ENCODE results near the gene TSHZ2. TPM values are rescaled to one million over a fixed set of nuclear protein-coding genes. Genes with fewer than 3 reads are reported as not detected.
A peak's percentile ranks its signal among the peaks of the same experiment; 100 is the strongest.

The TSHZ2 gene
- total RNA-seq, 6 experiments from 2014 or later, result 14.2 to 28.1 (median 21.0) TPM

DNA sequence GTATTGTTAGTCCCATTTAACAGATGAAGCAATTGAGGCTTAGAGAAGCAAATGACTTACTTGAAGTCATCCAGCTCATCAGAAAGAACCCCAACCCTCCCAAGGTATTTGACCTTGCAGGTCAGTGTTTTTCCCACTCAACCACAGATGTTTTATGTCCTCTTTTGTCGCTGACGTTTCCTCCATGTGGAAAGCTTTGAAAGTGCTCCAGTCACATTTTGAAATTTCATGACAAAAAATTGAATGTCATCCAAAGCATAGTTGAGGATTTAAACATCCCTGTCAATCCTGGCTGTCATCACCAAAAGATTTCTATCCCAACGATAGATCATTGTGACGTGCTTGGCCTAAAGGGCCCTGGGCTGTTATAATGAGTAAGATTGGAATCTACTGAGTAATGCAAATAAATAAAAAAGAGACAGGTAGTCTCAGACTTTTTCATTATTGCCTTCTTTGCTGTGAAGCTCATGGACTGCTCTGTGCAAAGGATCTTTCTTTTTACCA lies 102.7 kb downstream of the TSHZ2 start:
- Histone ChIP-seq H3K4me3 (no peak overlapping the region), H3K4me1 (peaks cover 0 to 41% (median 15%) of the 10 kb centered on the region in 4 donors), H3K27ac (no peak overlapping the region), H3K36me3 (no peaks in the 10 kb centered on the region), H3K9me3 (no peaks in the 10 kb centered on the region), H3K27me3 (no peaks in the 10 kb centered on the region)
- intact Hi-C loops (cut with DNase I), result no loop called here
- DNase-seq (no peak), ATAC-seq (no peak)
- TF ChIP-seq, protein P1, sequence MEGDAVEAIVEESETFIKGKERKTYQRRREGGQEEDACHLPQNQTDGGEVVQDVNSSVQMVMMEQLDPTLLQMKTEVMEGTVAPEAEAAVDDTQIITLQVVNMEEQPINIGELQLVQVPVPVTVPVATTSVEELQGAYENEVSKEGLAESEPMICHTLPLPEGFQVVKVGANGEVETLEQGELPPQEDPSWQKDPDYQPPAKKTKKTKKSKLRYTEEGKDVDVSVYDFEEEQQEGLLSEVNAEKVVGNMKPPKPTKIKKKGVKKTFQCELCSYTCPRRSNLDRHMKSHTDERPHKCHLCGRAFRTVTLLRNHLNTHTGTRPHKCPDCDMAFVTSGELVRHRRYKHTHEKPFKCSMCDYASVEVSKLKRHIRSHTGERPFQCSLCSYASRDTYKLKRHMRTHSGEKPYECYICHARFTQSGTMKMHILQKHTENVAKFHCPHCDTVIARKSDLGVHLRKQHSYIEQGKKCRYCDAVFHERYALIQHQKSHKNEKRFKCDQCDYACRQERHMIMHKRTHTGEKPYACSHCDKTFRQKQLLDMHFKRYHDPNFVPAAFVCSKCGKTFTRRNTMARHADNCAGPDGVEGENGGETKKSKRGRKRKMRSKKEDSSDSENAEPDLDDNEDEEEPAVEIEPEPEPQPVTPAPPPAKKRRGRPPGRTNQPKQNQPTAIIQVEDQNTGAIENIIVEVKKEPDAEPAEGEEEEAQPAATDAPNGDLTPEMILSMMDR (IDR thresholded peaks at IDR 0.05), result no peak
- TF ChIP-seq POLR2A (IDR thresholded peaks at IDR 0.05), result no peak
- 60% methylated on average over 4 of the region's 4 CpGs for WGBS (ENCODE audit: insufficient coverage, low coverage, low lambda C conversion rate, missing lambda C conversion rate)

GRCh38 chr20:53076668-53077067 lies 104.5 kb downstream of the TSHZ2 start:
- DNase-seq (no peak), ATAC-seq (no peak)
- WGBS (ENCODE audit: insufficient coverage, low coverage, low lambda C conversion rate, missing lambda C conversion rate), result 60% methylated on average over 3 of the region's 3 CpGs
- H3K4me3 ChIP-seq, result no peak overlapping the region
- peak overlapping the region; percentile 66 to 99 (median 93) for H3K27ac ChIP-seq
- intact Hi-C loops (cut with DNase I), result no loop called here
- no peaks in the 10 kb centered on the region for H3K27me3 ChIP-seq
- H3K36me3 ChIP-seq, result no peaks in the 10 kb centered on the region
- H3K4me1 ChIP-seq, result peaks cover 0 to 43% (median 19%) of the 10 kb centered on the region in 4 donors
- TF ChIP-seq, protein P1 (IDR thresholded peaks at IDR 0.05), result no peak
- TF ChIP-seq POLR2A (IDR thresholded peaks at IDR 0.05), result no peak
- H3K9me3 ChIP-seq, result no peaks in the 10 kb centered on the region

DNA sequence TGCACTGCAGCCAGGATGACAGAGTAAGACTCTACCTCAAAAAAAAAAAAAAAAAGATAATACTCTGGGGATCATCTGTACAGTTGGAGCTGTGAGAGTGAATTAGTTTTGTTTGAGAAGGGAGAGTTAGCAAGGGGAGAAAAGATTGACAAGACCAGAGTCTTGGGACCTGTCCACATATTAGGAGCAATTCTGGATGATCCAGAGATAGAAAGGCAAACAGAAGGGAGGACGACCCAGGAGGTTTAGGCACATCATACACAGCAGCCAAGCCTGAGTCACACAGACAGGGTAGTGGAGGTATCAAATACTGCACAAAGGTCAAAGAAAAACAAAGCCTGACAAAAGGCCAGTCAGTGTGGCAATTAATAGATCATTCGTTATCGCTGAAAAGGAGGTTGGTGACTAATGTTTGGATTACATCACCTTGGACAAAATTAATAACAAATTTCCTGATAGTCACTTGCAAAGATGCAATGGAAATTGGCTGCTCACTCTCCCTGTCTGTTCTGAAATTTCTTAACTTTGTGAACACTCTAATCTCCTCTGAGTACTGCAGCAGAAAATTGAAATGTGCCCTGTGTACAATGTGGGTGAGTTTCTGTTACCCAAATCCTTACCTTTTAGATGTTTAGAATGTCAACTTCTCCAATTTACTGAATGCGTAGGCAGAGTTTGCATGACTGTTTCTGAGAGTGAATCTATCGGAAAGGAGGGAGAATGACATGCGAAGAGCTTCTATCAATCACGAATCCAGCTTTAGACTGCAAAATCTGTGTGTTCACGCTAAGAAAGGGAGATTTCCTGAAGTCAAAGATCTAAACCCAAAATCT lies 105.4 kb downstream of the TSHZ2 start:
- Histone ChIP-seq H3K27me3 (no peaks in the 10 kb centered on the region), H3K27ac (peak overlapping the region; percentile 89 to 99 (median 93)), H3K4me3 (peak overlapping the region; percentile 8 to 22 (median 21)), H3K36me3 (no peaks in the 10 kb centered on the region), H3K9me3 (no peaks in the 10 kb centered on the region), H3K4me1 (peaks cover 0 to 52% (median 19%) of the 10 kb centered on the region in 4 donors)
- intact Hi-C loops (cut with DNase I), result no loop called here
- DNase-seq, result peak; percentile 63 to 87 (median 71)
- 12% methylated on average over 8 of the region's 8 CpGs for WGBS (ENCODE audit: insufficient coverage, low coverage, low lambda C conversion rate, missing lambda C conversion rate)
- peak; percentile 74 to 92 (median 80) for ATAC-seq
- TF ChIP-seq, protein P1 (IDR thresholded peaks at IDR 0.05), result no peak
- peak; percentile 95 for TF ChIP-seq POLR2A (IDR thresholded peaks at IDR 0.05)

- DNase-seq, result no peak
- intact Hi-C loops (cut with DNase I), result no loop called here
- WGBS (ENCODE audit: insufficient coverage, low coverage, low lambda C conversion rate, missing lambda C conversion rate), result 41% methylated on average over 4 of the region's 4 CpGs
Measured at GRCh38 chr20:53078761-53079160, 106.6 kb downstream of the TSHZ2 start.

More at GRCh38 chr20:53078761-53079160, 106.6 kb downstream of the TSHZ2 start:
- peaks cover 0 to 64% (median 19%) of the 10 kb centered on the region in 4 donors for H3K4me1 ChIP-seq
- H3K9me3 ChIP-seq, result no peaks in the 10 kb centered on the region
- H3K36me3 ChIP-seq, result no peaks in the 10 kb centered on the region
- ATAC-seq, result peak; percentile 35 to 66 (median 48)
- H3K27ac ChIP-seq, result peak overlapping the region; percentile 89 to 99 (median 93)
- TF ChIP-seq POLR2A (IDR thresholded peaks at IDR 0.05), result peak; percentile 52
- TF ChIP-seq, protein P1 (IDR thresholded peaks at IDR 0.05), result no peak
- peak overlapping the region; percentile 8 to 22 (median 21) for H3K4me3 ChIP-seq
- H3K27me3 ChIP-seq, result no peaks in the 10 kb centered on the region
